GM12865 (cell line): ENCODE data around the gene KBTBD3.

Experiments
- DNase-seq: peaks from one replicate; pipeline ENCODE4 v3.0.0; 2010; ENCODE audit warnings: low read depth
- H3K4me3 ChIP-seq: 2 replicates; pipeline ENCODE4 v1.5.1; 2011; ENCODE audit warnings: mild to moderate bottlenecking, low read depth, low read length, control low read depth
- CTCF ChIP-seq: IDR thresholded peaks from 2 replicates; pipeline ENCODE4 v1.5.1; 2011; ENCODE audit warnings: low read length, control low read depth, low read depth, inconsistent platforms; ENCODE audit not compliant: insufficient read depth; ENCODE audit errors: missing control alignments

KBTBD3 gene

GRCh38 chr11:106043540-106043939 lies 33.6 kb downstream of the KBTBD3 start:
- no peak overlapping the region for H3K4me3 ChIP-seq
- no peak for DNase-seq
- no peak for TF ChIP-seq CTCF

- no peak for DNase-seq
- H3K4me3 ChIP-seq: no peak overlapping the region
- TF ChIP-seq CTCF: no peak
Measured at GRCh38 chr11:106032861-106033260, 44.3 kb downstream of the KBTBD3 start.

- no peak overlapping the region for H3K4me3 ChIP-seq
- no peak for DNase-seq
Measured at GRCh38 chr11:106031936-106032335, 45.2 kb downstream of the KBTBD3 start.

GRCh38 chr11:106031202-106031810 lies 45.8 kb downstream of the KBTBD3 start:
- H3K4me3 ChIP-seq: no peak overlapping the region
- no peak for TF ChIP-seq CTCF
- no peak for DNase-seq

More at GRCh38 chr11:106031936-106032335, 45.2 kb downstream of the KBTBD3 start:
- TF ChIP-seq CTCF: no peak

- DNase-seq: no peak
- no peak for TF ChIP-seq CTCF
- H3K4me3 ChIP-seq: no peak overlapping the region
Measured at GRCh38 chr11:106030609-106031008, 46.5 kb downstream of the KBTBD3 start.

GRCh38 chr11:106022795-106023275 lies 54.3 kb downstream of the KBTBD3 start:
- TF ChIP-seq CTCF: no peak
- H3K4me3 ChIP-seq: peak overlapping the region; percentile 97
- no peak for DNase-seq
